CD4-positive, alpha-beta memory T cell (primary cell): ENCODE measurements around the gene SLC12A5. TPM values are rescaled to one million over a fixed set of nuclear protein-coding genes. Genes with fewer than 3 reads are reported as not detected.

Experiments
- CTCF ChIA-PET: fragments of 350-600 bp; sonication (Branson Sonifier 250); formaldehyde crosslinking; loops from one replicate; lab custom pipeline; 2021; ENCODE audit warnings: inconsistent platforms; ENCODE audit not compliant: partially characterized antibody; lab: Charles Lee
- POLR2A ChIA-PET: fragments of 350-600 bp; sonication (Branson Sonifier 250); formaldehyde crosslinking; loops from one replicate; lab custom pipeline; 2021; ENCODE audit not compliant: partially characterized antibody; lab: Charles Lee
- DNase-seq, 5 donors: peaks; one replicate each; pipeline versions ENCODE4 v3.0.0 to v3.0.0-alpha.2; 2020 to 2022; ENCODE audit warnings: mixed read lengths in 1 of 5
- H3K27ac ChIP-seq: one replicate; pipeline ENCODE4 v1.7.0; 2013; ENCODE audit warnings: low read depth, low read length
- H3K27me3 ChIP-seq: 2 replicates; pipeline ENCODE4 v1.7.0; 2013; ENCODE audit warnings: mild to moderate bottlenecking, low read length, moderate library complexity; ENCODE audit not compliant: insufficient read depth
- H3K36me3 ChIP-seq: 2 replicates; pipeline ENCODE4 v1.7.0; 2013; ENCODE audit warnings: mild to moderate bottlenecking, low read length, moderate library complexity; ENCODE audit not compliant: insufficient read depth
- H3K4me1 ChIP-seq: 2 replicates; pipeline ENCODE4 v1.7.0; 2013; ENCODE audit warnings: mild to moderate bottlenecking, low read length, moderate library complexity; ENCODE audit not compliant: insufficient read depth
- H3K4me3 ChIP-seq, 2 donors: one replicate each; pipeline ENCODE4 v1.7.0; 2013; ENCODE audit warnings: low read length in 2 of 2, mild to moderate bottlenecking in 1 of 2
- H3K9me3 ChIP-seq, 2 donors: one replicate each; pipeline ENCODE4 v1.7.0; 2013; ENCODE audit warnings: low read length in 2 of 2, control low read depth in 1 of 2; ENCODE audit not compliant: control insufficient read depth in 1 of 2
- H3K27ac Mint-ChIP-seq, 7 donors: one replicate each; pipeline ENCODE4 v1.8.0; 2020 to 2021; ENCODE audit warnings: mixed read lengths in 7 of 7, mild to moderate bottlenecking in 6 of 7, inconsistent platforms in 3 of 7, moderate library complexity in 3 of 7
- H3K27me3 Mint-ChIP-seq, 2 donors: one replicate each; pipeline ENCODE4 v1.8.0; 2020 to 2021; ENCODE audit warnings: mixed read lengths in 2 of 2
- H3K36me3 Mint-ChIP-seq, 2 donors: one replicate each; pipeline ENCODE4 v1.8.0; 2020 to 2021; ENCODE audit warnings: mixed read lengths in 2 of 2, inconsistent platforms in 1 of 2, mild to moderate bottlenecking in 1 of 2
- H3K4me1 Mint-ChIP-seq, 4 donors: one replicate each; pipeline ENCODE4 v1.8.0; 2020 to 2021; ENCODE audit warnings: mixed read lengths in 4 of 4, mild to moderate bottlenecking in 1 of 4
- H3K4me3 Mint-ChIP-seq, 8 donors: one replicate each; pipeline ENCODE4 v1.8.0; 2020 to 2021; ENCODE audit warnings: mixed read lengths in 8 of 8, mild to moderate bottlenecking in 7 of 8, moderate library complexity in 6 of 8, inconsistent platforms in 3 of 8
- H3K9me3 Mint-ChIP-seq, 8 donors: one replicate each; pipeline ENCODE4 v1.8.0; 2020 to 2021; ENCODE audit warnings: mixed read lengths in 8 of 8, mild to moderate bottlenecking in 5 of 8, inconsistent platforms in 3 of 8, moderate library complexity in 1 of 8
- intact Hi-C: fragments of 100-400 bp; cut with micrococcal nuclease; formaldehyde crosslinking; loops from one replicate; pipeline ENCODE4 v1.15.1; 2023
- polyA plus RNA-seq, 2 donors: library from polyadenylated mRNA; unstranded; fragments of 300-500 nt; fragmentation: Illumina TruSeq; gene quantifications; one replicate each; pipeline ENCODE4 v1.2.3, GENCODE V29; 2021
- total RNA-seq, 2 experiments: library from RNA; stranded (reverse); gene quantifications; one replicate each; pipeline ENCODE4 v1.2.3, GENCODE V29; 2021

Gene SLC12A5
- total and polyA plus RNA-seq, 4 experiments from 2014 or later, result not detected

- Mint-ChIP-seq H3K36me3 (no peaks in the 10 kb centered on the region), H3K27ac (no peak overlapping the region), H3K4me1 (peaks cover 0 to 5% (median 2%) of the 10 kb centered on the region in 4 donors), H3K4me3 (no peak overlapping the region), H3K27me3 (peaks cover 18 to 20% of the 10 kb centered on the region in 2 donors), H3K9me3 (peaks cover 0 to 2% (median 0%) of the 10 kb centered on the region in 8 donors)
- DNase-seq, result no peak
- Histone ChIP-seq H3K36me3 (no peaks in the 10 kb centered on the region), H3K27ac (no peak overlapping the region), H3K4me1 (no peaks in the 10 kb centered on the region), H3K4me3 (no peak overlapping the region), H3K9me3 (no peaks in the 10 kb centered on the region), H3K27me3 (peaks cover 4% of the 10 kb centered on the region)
- intact Hi-C loops, result no loop called here
- CTCF ChIA-PET, result no interaction called here
- POLR2A ChIA-PET, result no interaction called here
Measured at GRCh38 chr20:46050444-46050843, 21.4 kb downstream of the SLC12A5 start.

- Mint-ChIP-seq H3K27ac (no peak overlapping the region), H3K4me1 (peaks cover 0 to 9% (median 2%) of the 10 kb centered on the region in 4 donors), H3K9me3 (peaks cover 0 to 2% (median 0%) of the 10 kb centered on the region in 8 donors), H3K4me3 (no peak overlapping the region), H3K27me3 (peaks cover 17 to 18% of the 10 kb centered on the region in 2 donors), H3K36me3 (no peaks in the 10 kb centered on the region)
- Histone ChIP-seq H3K36me3 (no peaks in the 10 kb centered on the region), H3K4me1 (no peaks in the 10 kb centered on the region), H3K27ac (no peak overlapping the region), H3K27me3 (peaks cover 4% of the 10 kb centered on the region), H3K9me3 (no peaks in the 10 kb centered on the region), H3K4me3 (no peak overlapping the region)
- ChIA-PET CTCF (no interaction called here), POLR2A (no interaction called here)
- DNase-seq, result no peak
- intact Hi-C loops, result no loop called here
Measured at GRCh38 chr20:46050885-46051284, 21.9 kb downstream of the SLC12A5 start.

GRCh38 chr20:46051556-46052308, 22.7 kb downstream of the SLC12A5 start:
- Histone ChIP-seq H3K4me1 (no peaks in the 10 kb centered on the region), H3K4me3 (no peak overlapping the region), H3K9me3 (no peaks in the 10 kb centered on the region), H3K27ac (no peak overlapping the region), H3K27me3 (no peaks in the 10 kb centered on the region), H3K36me3 (no peaks in the 10 kb centered on the region)
- Mint-ChIP-seq H3K36me3 (no peaks in the 10 kb centered on the region), H3K27ac (no peak overlapping the region), H3K4me3 (no peak overlapping the region), H3K4me1 (peaks cover 0 to 10% (median 2%) of the 10 kb centered on the region in 4 donors), H3K9me3 (peaks cover 0 to 2% (median 0%) of the 10 kb centered on the region in 8 donors), H3K27me3 (peaks cover 8 to 11% of the 10 kb centered on the region in 2 donors)
- intact Hi-C loops, result no loop called here
- CTCF ChIA-PET, result interaction anchor here (1.1 kb wide), 1 partner anchor 81 kb away, joined by 3 read pairs; no protein-coding TSS in a partner anchor
- POLR2A ChIA-PET, result no interaction called here
- no peak for DNase-seq

- peaks cover 2 to 4% of the 10 kb centered on the region in 2 donors for H3K27me3 Mint-ChIP-seq
- H3K27ac Mint-ChIP-seq, result no peak overlapping the region
- POLR2A ChIA-PET, result no interaction called here
Measured at GRCh38 chr20:46053416-46053815, 24.4 kb downstream of the SLC12A5 start.

GRCh38 chr20:46054606-46055005, 25.6 kb downstream of the SLC12A5 start:
- POLR2A ChIA-PET, result no interaction called here

More at GRCh38 chr20:46053416-46053815, 24.4 kb downstream of the SLC12A5 start:
- no peaks in the 10 kb centered on the region for H3K36me3 ChIP-seq
- H3K4me3 Mint-ChIP-seq, result no peak overlapping the region
- H3K4me1 ChIP-seq, result peaks cover 4% of the 10 kb centered on the region
- CTCF ChIA-PET, result no interaction called here
- DNase-seq, result no peak
- H3K9me3 ChIP-seq, result no peaks in the 10 kb centered on the region
- no peak overlapping the region for H3K27ac ChIP-seq
- H3K4me3 ChIP-seq, result no peak overlapping the region
- peaks cover 0 to 2% (median 0%) of the 10 kb centered on the region in 8 donors for H3K9me3 Mint-ChIP-seq
- no peaks in the 10 kb centered on the region for H3K36me3 Mint-ChIP-seq
- peaks cover 5 to 15% (median 5%) of the 10 kb centered on the region in 4 donors for H3K4me1 Mint-ChIP-seq
- intact Hi-C loops, result no loop called here
- no peaks in the 10 kb centered on the region for H3K27me3 ChIP-seq

GRCh38 chr20:46055269-46055668, 26.3 kb downstream of the SLC12A5 start:
- Mint-ChIP-seq H3K36me3 (peaks cover 5 to 7% of the 10 kb centered on the region in 2 donors), H3K4me3 (no peak overlapping the region), H3K27ac (no peak overlapping the region), H3K9me3 (peaks cover 0 to 2% (median 0%) of the 10 kb centered on the region in 8 donors), H3K4me1 (peaks cover 15 to 32% (median 22%) of the 10 kb centered on the region in 4 donors), H3K27me3 (no peaks in the 10 kb centered on the region)
- intact Hi-C loops, result no loop called here
- ChIA-PET CTCF (no interaction called here), POLR2A (no interaction called here)
- DNase-seq, result no peak
- Histone ChIP-seq H3K27me3 (peaks cover 5% of the 10 kb centered on the region), H3K9me3 (no peaks in the 10 kb centered on the region), H3K4me1 (peaks cover 22% of the 10 kb centered on the region), H3K4me3 (no peak overlapping the region), H3K36me3 (no peaks in the 10 kb centered on the region), H3K27ac (no peak overlapping the region)

More at GRCh38 chr20:46054606-46055005, 25.6 kb downstream of the SLC12A5 start:
- peaks cover 0 to 2% (median 0%) of the 10 kb centered on the region in 8 donors for H3K9me3 Mint-ChIP-seq
- no peak overlapping the region for H3K4me3 ChIP-seq
- no peaks in the 10 kb centered on the region for H3K36me3 ChIP-seq
- no peaks in the 10 kb centered on the region for H3K9me3 ChIP-seq
- CTCF ChIA-PET, result no interaction called here
- peaks cover 16% of the 10 kb centered on the region for H3K4me1 ChIP-seq
- no peak overlapping the region for H3K27ac Mint-ChIP-seq
- H3K36me3 Mint-ChIP-seq, result peaks cover 0 to under 1% of the 10 kb centered on the region in 2 donors
- intact Hi-C loops, result no loop called here
- no peak overlapping the region for H3K27ac ChIP-seq
- no peaks in the 10 kb centered on the region for H3K27me3 Mint-ChIP-seq
- DNase-seq, result no peak
- peaks cover 8 to 25% (median 16%) of the 10 kb centered on the region in 4 donors for H3K4me1 Mint-ChIP-seq
- H3K27me3 ChIP-seq, result peaks cover 5% of the 10 kb centered on the region
- no peak overlapping the region for H3K4me3 Mint-ChIP-seq

GRCh38 chr20:46056027-46056833, 27.2 kb downstream of the SLC12A5 start:
- Histone ChIP-seq H3K4me3 (no peak overlapping the region), H3K27ac (no peak overlapping the region), H3K4me1 (peaks cover 32% of the 10 kb centered on the region), H3K36me3 (no peaks in the 10 kb centered on the region), H3K9me3 (no peaks in the 10 kb centered on the region), H3K27me3 (peaks cover 5% of the 10 kb centered on the region)
- peaks cover 13 to 15% of the 10 kb centered on the region in 2 donors for H3K36me3 Mint-ChIP-seq
- no peak overlapping the region for H3K4me3 Mint-ChIP-seq
- no peak overlapping the region for H3K27ac Mint-ChIP-seq
- peaks cover 0 to 2% of the 10 kb centered on the region in 2 donors for H3K27me3 Mint-ChIP-seq
- CTCF ChIA-PET, result interaction anchor here (1.6 kb wide), 1 partner anchor 12 kb away, joined by 3 read pairs; no protein-coding TSS in a partner anchor
- POLR2A ChIA-PET, result no interaction called here
- intact Hi-C loops, result no loop called here
- H3K9me3 Mint-ChIP-seq, result peaks cover 0 to 2% (median 0%) of the 10 kb centered on the region in 8 donors
- H3K4me1 Mint-ChIP-seq, result peaks cover 23 to 41% (median 31%) of the 10 kb centered on the region in 4 donors
- DNase-seq, result no peak
